Astrocyte (in vitro differentiated cells and primary cell): ENCODE measurements around the gene SLC16A7. TPM values are rescaled to one million over a fixed set of nuclear protein-coding genes. Genes with fewer than 3 reads are reported as not detected.
A peak's percentile ranks its signal among the peaks of the same experiment; 100 is the strongest.

Experiments
- DNase-seq: peaks from one replicate; pipeline ENCODE4 v3.0.0-alpha.2; 2010; ENCODE audit warnings: low read depth
- FAIRE-seq: peaks from 2 replicates; lab custom pipeline; 2011; peaks lifted over from hg19 to GRCh38; lab: Jason Lieb, UNC
- H2AFZ ChIP-seq: 2 replicates; pipeline ENCODE4 v1.6.0; 2012; ENCODE audit warnings: low read depth, low read length, inconsistent platforms
- H3K27ac ChIP-seq: 2 replicates; pipeline ENCODE4 v1.5.1; 2011; ENCODE audit warnings: low read depth, low read length, inconsistent platforms
- H3K27me3 ChIP-seq: 2 replicates; pipeline ENCODE4 v1.6.0; 2011; ENCODE audit warnings: low read length, inconsistent platforms; ENCODE audit not compliant: insufficient read depth
- H3K36me3 ChIP-seq: 2 replicates; pipeline ENCODE4 v1.5.1; 2011; ENCODE audit warnings: low read length, inconsistent platforms; ENCODE audit not compliant: insufficient read depth
- H3K4me1 ChIP-seq: 2 replicates; pipeline ENCODE4 v1.5.1; 2011; ENCODE audit warnings: low read length, inconsistent platforms; ENCODE audit not compliant: insufficient read depth
- H3K4me2 ChIP-seq: 2 replicates; pipeline ENCODE4 v1.6.0; 2012; ENCODE audit warnings: low read length, inconsistent platforms
- H3K4me3 ChIP-seq: 2 replicates; pipeline ENCODE4 v1.5.1; 2011; ENCODE audit warnings: low read depth, mild to moderate bottlenecking, low read length, inconsistent platforms; ENCODE audit not compliant: insufficient read depth
- H3K79me2 ChIP-seq: 2 replicates; pipeline ENCODE4 v1.6.0; 2012; ENCODE audit warnings: mild to moderate bottlenecking, low read length, inconsistent platforms; ENCODE audit not compliant: insufficient read depth
- H3K9ac ChIP-seq: 2 replicates; pipeline ENCODE4 v1.6.0; 2012; ENCODE audit warnings: mild to moderate bottlenecking, low read length, inconsistent platforms
- H3K9me3 ChIP-seq: 2 replicates; pipeline ENCODE4 v1.5.1; 2012; ENCODE audit warnings: low read depth, mild to moderate bottlenecking, low read length, inconsistent platforms; ENCODE audit not compliant: insufficient read depth
- H4K20me1 ChIP-seq: 2 replicates; pipeline ENCODE4 v1.6.0; 2012; ENCODE audit warnings: low read length, inconsistent platforms; ENCODE audit not compliant: insufficient read depth
- H3K27ac Mint-ChIP-seq: one replicate; pipeline ENCODE4 v1.8.0; 2021; ENCODE audit warnings: mild to moderate bottlenecking, mixed read lengths; ENCODE audit not compliant: unreplicated experiment
- H3K27me3 Mint-ChIP-seq: one replicate; pipeline ENCODE4 v1.8.0; 2021; ENCODE audit warnings: low read depth, mixed read lengths; ENCODE audit not compliant: unreplicated experiment
- H3K36me3 Mint-ChIP-seq: one replicate; pipeline ENCODE4 v1.8.0; 2021; ENCODE audit warnings: low read depth, mixed read lengths; ENCODE audit not compliant: unreplicated experiment
- H3K4me1 Mint-ChIP-seq: one replicate; pipeline ENCODE4 v1.8.0; 2021; ENCODE audit warnings: low read depth, mixed read lengths; ENCODE audit not compliant: unreplicated experiment
- H3K4me3 Mint-ChIP-seq: one replicate; pipeline ENCODE4 v1.8.0; 2021; ENCODE audit warnings: mild to moderate bottlenecking, moderate library complexity, mixed read lengths; ENCODE audit not compliant: unreplicated experiment
- H3K9me3 Mint-ChIP-seq: one replicate; pipeline ENCODE4 v1.8.0; 2021; ENCODE audit warnings: mild to moderate bottlenecking, mixed read lengths; ENCODE audit not compliant: unreplicated experiment
- CTCF ChIP-seq: IDR thresholded peaks from 2 replicates; pipeline ENCODE4 v1.5.1; 2011; ENCODE audit warnings: low read depth, mild to moderate bottlenecking, inconsistent platforms, low read length, moderate library complexity; ENCODE audit not compliant: insufficient read depth
- EZH2 ChIP-seq: IDR thresholded peaks from 2 replicates; pipeline ENCODE4 v1.6.1; 2012; ENCODE audit warnings: mild to moderate bottlenecking, low read length, inconsistent platforms; ENCODE audit not compliant: insufficient read depth
- total RNA-seq: library from RNA; stranded (reverse); gene quantifications from 2 replicates; pipeline ENCODE4 v1.2.1, GENCODE V29; 2021

The SLC16A7 gene
- total RNA-seq, 1 donor from 2014 or later, result 4.5 TPM

GRCh38 chr12:59649203-59649602, 53.4 kb downstream of the SLC16A7 start:
- Histone ChIP-seq H3K4me3 (no peak overlapping the region), H3K27me3 (no peaks in the 10 kb centered on the region), H3K9me3 (no peaks in the 10 kb centered on the region), H3K27ac (no peak overlapping the region), H3K79me2 (no peaks in the 10 kb centered on the region), H3K4me2 (no peak overlapping the region), H2AFZ (no peak overlapping the region), H3K9ac (no peak overlapping the region), H4K20me1 (no peaks in the 10 kb centered on the region), H3K36me3 (no peaks in the 10 kb centered on the region), H3K4me1 (peaks cover 15% of the 10 kb centered on the region)
- Mint-ChIP-seq H3K36me3 (no peaks in the 10 kb centered on the region), H3K27ac (no peak overlapping the region), H3K4me1 (peaks cover 13% of the 10 kb centered on the region), H3K27me3 (no peaks in the 10 kb centered on the region), H3K4me3 (no peak overlapping the region), H3K9me3 (peaks cover 5% of the 10 kb centered on the region)
- no peak for FAIRE-seq
- TF ChIP-seq EZH2, result no peak
- TF ChIP-seq CTCF, result no peak
- no peak for DNase-seq

DNA sequence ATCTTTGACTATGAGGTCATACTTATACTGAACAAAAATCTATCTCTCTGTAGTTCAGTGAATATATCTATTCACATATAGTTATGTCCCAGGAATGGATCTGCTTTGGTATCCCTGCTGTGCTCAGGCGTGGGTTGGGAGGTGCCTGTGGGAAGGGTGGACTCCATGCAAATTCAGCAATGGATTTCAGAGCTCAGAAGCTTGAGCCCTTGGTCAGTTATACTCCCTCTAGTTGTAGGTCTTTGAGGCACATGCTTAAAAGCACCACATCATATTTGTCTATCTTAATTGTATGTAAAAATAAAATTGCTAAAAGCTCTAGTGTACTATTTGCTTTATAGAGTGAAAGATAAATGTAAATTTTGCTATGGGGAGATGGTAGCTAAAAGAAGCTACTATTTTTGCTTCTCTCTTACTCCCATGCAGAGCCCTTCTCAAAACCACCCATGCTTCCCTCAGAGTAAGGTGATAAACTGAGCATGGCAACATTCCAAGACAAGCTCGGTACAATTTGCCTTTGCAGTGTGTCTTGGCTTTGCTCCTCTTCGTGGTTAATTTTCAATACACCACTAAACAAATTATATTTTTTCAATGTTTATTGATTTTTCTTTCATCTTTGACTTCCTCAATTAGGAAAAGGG, 54.9 kb downstream of the SLC16A7 start:
- peaks cover 15% of the 10 kb centered on the region for H3K4me1 ChIP-seq
- TF ChIP-seq CTCF (no peak), EZH2 (no peak)
- H3K9me3 ChIP-seq, result no peaks in the 10 kb centered on the region
- H3K27ac Mint-ChIP-seq, result no peak overlapping the region
- peak overlapping the region; percentile 10 for H3K27ac ChIP-seq
- no peaks in the 10 kb centered on the region for H3K27me3 ChIP-seq
- H4K20me1 ChIP-seq, result no peaks in the 10 kb centered on the region
- no peak overlapping the region for H3K4me3 ChIP-seq
- no peak overlapping the region for H2AFZ ChIP-seq
- no peaks in the 10 kb centered on the region for H3K36me3 Mint-ChIP-seq
- peaks cover 4% of the 10 kb centered on the region for H3K9me3 Mint-ChIP-seq
- peak; percentile 54 for DNase-seq
- no peaks in the 10 kb centered on the region for H3K27me3 Mint-ChIP-seq
- H3K4me1 Mint-ChIP-seq, result peaks cover 13% of the 10 kb centered on the region
- no peaks in the 10 kb centered on the region for H3K36me3 ChIP-seq
- FAIRE-seq, result no peak
- no peak overlapping the region for H3K9ac ChIP-seq
- H3K4me3 Mint-ChIP-seq, result no peak overlapping the region
- H3K79me2 ChIP-seq, result no peaks in the 10 kb centered on the region
- H3K4me2 ChIP-seq, result peak overlapping the region; percentile 53

DNA sequence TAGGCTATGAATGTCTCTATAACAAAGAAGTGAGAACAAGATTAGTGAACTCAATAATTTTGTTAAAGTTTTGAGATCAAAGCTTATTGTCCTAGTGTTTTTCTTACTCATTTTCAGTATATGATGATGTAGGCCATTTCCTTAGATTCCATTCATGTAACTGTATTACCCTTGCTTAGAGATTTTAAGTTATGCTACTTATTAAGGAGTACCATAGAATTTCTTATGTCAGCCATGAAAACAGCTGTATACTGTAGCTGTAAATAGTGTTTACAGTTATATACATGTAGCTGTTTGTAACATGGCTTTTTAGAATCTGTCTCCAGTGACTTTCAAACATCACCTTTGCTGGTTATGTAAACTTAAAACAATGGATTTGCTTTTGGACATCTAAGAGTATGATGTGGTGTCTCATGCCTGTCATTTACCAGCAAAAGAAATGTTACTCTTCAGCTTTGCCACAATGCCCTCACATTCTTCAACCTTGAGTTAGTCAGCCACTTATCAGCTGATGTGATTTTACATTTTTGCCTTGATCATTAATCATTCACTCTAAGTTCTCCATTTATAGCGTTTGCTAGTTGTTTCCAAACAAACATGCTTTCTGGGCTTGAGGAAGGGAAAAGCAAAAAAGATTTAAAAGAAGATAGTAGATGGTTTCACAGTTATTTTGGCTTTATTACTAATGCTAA, 55.5 kb downstream of the SLC16A7 start:
- Mint-ChIP-seq H3K27me3 (no peaks in the 10 kb centered on the region), H3K4me3 (no peak overlapping the region), H3K4me1 (peaks cover 16% of the 10 kb centered on the region), H3K27ac (peak overlapping the region; percentile 11), H3K36me3 (no peaks in the 10 kb centered on the region), H3K9me3 (peaks cover 2% of the 10 kb centered on the region)
- Histone ChIP-seq H3K36me3 (no peaks in the 10 kb centered on the region), H4K20me1 (no peaks in the 10 kb centered on the region), H3K4me1 (peaks cover 16% of the 10 kb centered on the region), H3K27me3 (no peaks in the 10 kb centered on the region), H3K9ac (no peak overlapping the region), H3K27ac (peak overlapping the region; percentile 10), H3K79me2 (no peaks in the 10 kb centered on the region), H3K4me3 (no peak overlapping the region), H2AFZ (no peak overlapping the region), H3K4me2 (peak overlapping the region; percentile 53), H3K9me3 (no peaks in the 10 kb centered on the region)
- TF ChIP-seq EZH2 (no peak), CTCF (no peak)
- FAIRE-seq (peak; percentile 86), DNase-seq (peak; percentile 81)
